ENCODE data around the gene EFNA1. TPM values are rescaled to one million over a fixed set of nuclear protein-coding genes. Genes with fewer than 3 reads are reported as not detected.
A peak's percentile ranks its signal among the peaks of the same experiment; 100 is the strongest.

EFNA1 gene
- total RNA-seq, 1 experiment from 2014 or later = 6.5 TPM

- peak; percentile 59 for ATAC-seq
- Mint-ChIP-seq H3K27ac (no peak overlapping the region), H3K36me3 (no peaks in the 10 kb centered on the region), H3K27me3 (ENCODE audit: low read depth) (peaks cover 15% of the 10 kb centered on the region), H3K4me1 (peaks cover 18% of the 10 kb centered on the region), H3K4me3 (no peak overlapping the region), H3K9me3 (no peaks in the 10 kb centered on the region)
- DNase-seq (ENCODE audit: low spot score) = no peak
- CTCF ChIA-PET = interaction anchor here (0.6 to 6.8 kb wide), 8 partner anchors 8 to 79 kb away, joined by 3 to 605 read pairs (median 6); partner anchors contain the start of genes KRTCAP2 and TRIM46
- TF ChIP-seq SOX15 (CRISPR knock-in tag; IDR thresholded peaks at IDR 0.05) (no peak), NR1H2 (CRISPR knock-in tag; IDR thresholded peaks at IDR 0.05) (no peak), ZNF512 (CRISPR knock-in tag; IDR thresholded peaks at IDR 0.05; ENCODE audit: borderline replicate concordance) (no peak), JAZF1 (CRISPR knock-in tag; IDR thresholded peaks at IDR 0.05) (no peak), ZNF232 (CRISPR knock-in tag; IDR thresholded peaks at IDR 0.05) (no peak), AFF4 (CRISPR knock-in tag; IDR thresholded peaks at IDR 0.05; ENCODE audit: borderline replicate concordance) (no peak), FOXK1 (CRISPR knock-in tag; IDR thresholded peaks at IDR 0.05) (no peak), FOXP1 (CRISPR knock-in tag; IDR thresholded peaks at IDR 0.05; ENCODE audit: borderline replicate concordance) (no peak), PRRX2 (CRISPR knock-in tag; IDR thresholded peaks at IDR 0.05) (no peak), ZNF121 (CRISPR knock-in tag; IDR thresholded peaks at IDR 0.05) (no peak), ZNF532 (CRISPR knock-in tag; IDR thresholded peaks at IDR 0.05; ENCODE audit: borderline replicate concordance) (no peak), CDX4 (CRISPR knock-in tag; IDR thresholded peaks at IDR 0.05; ENCODE audit: borderline replicate concordance) (no peak), ZNF416 (CRISPR knock-in tag; IDR thresholded peaks at IDR 0.05) (no peak), ESRRA (CRISPR knock-in tag; IDR thresholded peaks at IDR 0.05; ENCODE audit: borderline replicate concordance) (no peak), CREM (CRISPR knock-in tag; IDR thresholded peaks at IDR 0.05) (no peak), TEAD1 (CRISPR knock-in tag; IDR thresholded peaks at IDR 0.05) (no peak), CREB1 (CRISPR knock-in tag; IDR thresholded peaks at IDR 0.05) (no peak), ERG (CRISPR knock-in tag; IDR thresholded peaks at IDR 0.05) (no peak), KAT7 (CRISPR knock-in tag; IDR thresholded peaks at IDR 0.05; ENCODE audit: borderline replicate concordance) (no peak), GTF2I (CRISPR knock-in tag; conservative IDR thresholded peaks at IDR 0.05) (no peak)
- POLR2A ChIA-PET = no interaction called here
These were observed 33.6 kb upstream of the EFNA1 start for GRCh38 chr1:155093911-155094621.

Measured in WTC11 (cell line).